H1 (cell line): Measurements from ENCODE around the gene FNDC5. TPM values are rescaled to one million over a fixed set of nuclear protein-coding genes. Genes with fewer than 3 reads are reported as not detected.

Source experiments
- CTCF ChIA-PET: fragments of 300-600 bp; sonication (Branson Sonifier 250); formaldehyde crosslinking; loops from one replicate; lab custom pipeline; 2021; ENCODE audit not compliant: partially characterized antibody; lab: Charles Lee
- POLR2A ChIA-PET: fragments of 300-600 bp; sonication (Branson Sonifier 250); formaldehyde crosslinking; loops from one replicate; lab custom pipeline; 2021; ENCODE audit warnings: inconsistent platforms; ENCODE audit not compliant: partially characterized antibody; lab: Charles Lee
- DNase-seq, 2 experiments: peaks; one replicate each; pipeline versions ENCODE4 v3.0.0 to v3.0.0-alpha.2; 2010 to 2022; ENCODE audit warnings: low spot score in 2 of 2, low read depth in 1 of 2, mixed read lengths in 1 of 2
- FAIRE-seq: peaks from 2 replicates; lab custom pipeline; 2011; peaks lifted over from hg19 to GRCh38; lab: Jason Lieb, UNC
- H2AFZ ChIP-seq: 2 replicates; pipeline ENCODE4 v1.8.1; 2012; ENCODE audit warnings: low read length, inconsistent platforms
- H2AK5ac ChIP-seq: 2 replicates; pipeline ENCODE4 v1.6.1; 2013; ENCODE audit warnings: low read depth, low read length
- H2BK120ac ChIP-seq: replicated peaks from 2 replicates; pipeline ENCODE3; 2013; ENCODE audit warnings: low read depth, low read length, inconsistent platforms
- H2BK12ac ChIP-seq: 2 replicates; pipeline ENCODE4 v1.6.1; 2013; ENCODE audit warnings: low read depth, low read length
- H2BK15ac ChIP-seq: 2 replicates; pipeline ENCODE4 v1.6.1; 2013; ENCODE audit warnings: low read length
- H2BK20ac ChIP-seq: 2 replicates; pipeline ENCODE4 v1.6.1; 2013; ENCODE audit warnings: low read length
- H2BK5ac ChIP-seq: 2 replicates; pipeline ENCODE4 v1.6.1; 2013; ENCODE audit warnings: low read depth, low read length
- H3K14ac ChIP-seq: 2 replicates; pipeline ENCODE4 v1.6.1; 2013; ENCODE audit warnings: inconsistent platforms; ENCODE audit not compliant: insufficient read length
- H3K18ac ChIP-seq: 2 replicates; pipeline ENCODE4 v1.6.1; 2013; ENCODE audit warnings: low read length; ENCODE audit errors: extremely low read depth
- H3K23ac ChIP-seq: 2 replicates; pipeline ENCODE4 v1.6.1; 2013; ENCODE audit warnings: inconsistent platforms; ENCODE audit not compliant: insufficient read length
- H3K23me2 ChIP-seq: 2 replicates; pipeline ENCODE4 v1.6.1; 2013; ENCODE audit warnings: low read depth, low read length
- H3K27ac ChIP-seq: 2 replicates; pipeline ENCODE4 v1.6.1; 2011; ENCODE audit warnings: low read depth, low read length, inconsistent platforms
- H3K27me3 ChIP-seq, 4 experiments: replicated peaks in 1 of 4; 1 replicate in 1 of 4; 2 replicates in 3 of 4; pipeline versions ENCODE4 v1.6.1 to v1.8.1; 2011 to 2013; ENCODE audit warnings: low read length in 3 of 4, mild to moderate bottlenecking in 3 of 4, inconsistent platforms in 2 of 4, mixed read lengths in 2 of 4, moderate library complexity in 1 of 4; ENCODE audit not compliant: control insufficient read depth in 3 of 4, insufficient read depth in 3 of 4; ENCODE audit errors: extremely low read depth in 1 of 4
- H3K36me3 ChIP-seq, 4 experiments: 2 replicates each; pipeline versions ENCODE4 v1.6.1 to v1.8.1; 2011 to 2013; ENCODE audit warnings: mild to moderate bottlenecking in 4 of 4, low read length in 3 of 4, moderate library complexity in 2 of 4, control low read depth in 1 of 4, inconsistent platforms in 1 of 4; ENCODE audit not compliant: insufficient read depth in 4 of 4, control insufficient read depth in 2 of 4
- H3K4ac ChIP-seq: replicated peaks from 2 replicates; pipeline ENCODE3; 2013; ENCODE audit warnings: low read length, low read depth, mixed read lengths, inconsistent platforms; ENCODE audit not compliant: insufficient read length
- H3K4me1 ChIP-seq, 4 experiments: replicated peaks in 1 of 4; 1 replicate in 1 of 4; 2 replicates in 3 of 4; pipeline versions ENCODE4 v1.6.1 to v1.8.1; 2011 to 2013; ENCODE audit warnings: low read length in 3 of 4, inconsistent platforms in 2 of 4, mixed read lengths in 1 of 4; ENCODE audit not compliant: insufficient read depth in 4 of 4, control insufficient read depth in 3 of 4
- H3K4me2 ChIP-seq, 2 experiments: 2 replicates each; pipeline versions ENCODE4 v1.6.1 to v1.8.1; 2011 to 2013; ENCODE audit warnings: low read depth in 2 of 2, low read length in 2 of 2, control low read depth in 1 of 2, inconsistent platforms in 1 of 2, mild to moderate bottlenecking in 1 of 2; ENCODE audit not compliant: insufficient read depth in 1 of 2
- H3K4me3 ChIP-seq, 4 experiments: fragments of 200-600, 300-600 bp in 1 of 4; sonication (generic), shearing (Covaris generic), sonication (Bioruptor Twin) in 1 of 4; 2 replicates each; pipeline versions ENCODE4 v1.5.1 to v1.8.1; 2011 to 2016; ENCODE audit warnings: low read length in 4 of 4, low read depth in 3 of 4, control low read depth in 2 of 4, inconsistent platforms in 2 of 4, mild to moderate bottlenecking in 2 of 4, mixed read lengths in 1 of 4, moderate library complexity in 1 of 4; ENCODE audit not compliant: insufficient read depth in 2 of 4; ENCODE audit errors: extremely low read depth in 1 of 4
- H3K56ac ChIP-seq: replicated peaks from 2 replicates; pipeline ENCODE3; 2013; ENCODE audit warnings: low read depth, mild to moderate bottlenecking, mixed read lengths, low read length, inconsistent platforms; ENCODE audit not compliant: insufficient read length
- H3K79me1 ChIP-seq: 2 replicates; pipeline ENCODE4 v1.6.1; 2013; ENCODE audit warnings: low read depth, low read length, control low read depth
- H3K79me2 ChIP-seq, 2 experiments: 2 replicates each; pipeline versions ENCODE4 v1.6.1 to v1.8.1; 2012 to 2013; ENCODE audit warnings: low read length in 2 of 2, mild to moderate bottlenecking in 2 of 2, inconsistent platforms in 1 of 2; ENCODE audit not compliant: insufficient read depth in 2 of 2, control insufficient read depth in 1 of 2
- H3K9ac ChIP-seq, 4 experiments: replicated peaks in 1 of 4; 1 replicate in 1 of 4; 2 replicates in 3 of 4; pipeline versions ENCODE4 v1.6.1 to v1.8.1; 2011 to 2013; ENCODE audit warnings: low read depth in 3 of 4, low read length in 3 of 4, control low read depth in 2 of 4, mild to moderate bottlenecking in 2 of 4, moderate library complexity in 2 of 4, inconsistent platforms in 1 of 4; ENCODE audit errors: extremely low read depth in 1 of 4
- H3K9me3 ChIP-seq, 2 experiments: 2 replicates each; pipeline versions ENCODE4 v1.6.1 to v1.8.1; 2012 to 2013; ENCODE audit warnings: mild to moderate bottlenecking in 2 of 2, moderate library complexity in 2 of 2, control low read depth in 1 of 2, inconsistent platforms in 1 of 2, low read depth in 1 of 2, low read length in 1 of 2, mixed read lengths in 1 of 2; ENCODE audit not compliant: insufficient read depth in 2 of 2
- H4K20me1 ChIP-seq, 2 experiments: replicated peaks in 1 of 2; 2 replicates each; pipeline versions ENCODE3 to v1.8.1; 2011 to 2013; ENCODE audit warnings: inconsistent platforms in 2 of 2, low read length in 2 of 2, mild to moderate bottlenecking in 1 of 2; ENCODE audit not compliant: insufficient read depth in 2 of 2, control insufficient read depth in 1 of 2
- H4K5ac ChIP-seq: 2 replicates; pipeline ENCODE4 v1.6.1; 2013; ENCODE audit warnings: low read length, low read depth, mixed read lengths, inconsistent platforms; ENCODE audit not compliant: insufficient read length
- H4K8ac ChIP-seq: 2 replicates; pipeline ENCODE4 v1.8.0; 2013; ENCODE audit warnings: mild to moderate bottlenecking, moderate library complexity, low read length, inconsistent platforms; ENCODE audit not compliant: insufficient read depth; ENCODE audit errors: extremely low read depth
- H4K91ac ChIP-seq: replicated peaks from 2 replicates; pipeline ENCODE3; 2013; ENCODE audit warnings: low read length, mixed read lengths, inconsistent platforms; ENCODE audit not compliant: insufficient read length
- ATF2 ChIP-seq: IDR thresholded peaks from 2 replicates; pipeline ENCODE4 v1.6.1; 2012; ENCODE audit warnings: low read length, inconsistent platforms
- CBX5 ChIP-seq: fragments of 300-800, 300-1000 bp; sonication (generic); IDR thresholded peaks from 2 replicates; pipeline ENCODE4 v1.7.1; 2016; ENCODE audit warnings: antibody characterized with exemption, low read length, low read depth
- JUND ChIP-seq: IDR thresholded peaks from 2 replicates; pipeline ENCODE4 v1.6.1; 2011; ENCODE audit warnings: mild to moderate bottlenecking, improper control_type of control experiment, low read length
- PHF8 ChIP-seq: fragments of 200-600 bp; sonication (generic); conservative IDR thresholded peaks from 2 replicates; pipeline ENCODE4 v1.7.1; 2012; ENCODE audit warnings: low read depth, mild to moderate bottlenecking, inconsistent platforms, low read length, moderate library complexity
- SAP30 ChIP-seq: fragments of 300-600 bp; sonication (generic); IDR thresholded peaks from 2 replicates; pipeline ENCODE4 v1.7.1; 2012; ENCODE audit warnings: low read length, moderate library complexity, mild to moderate bottlenecking, inconsistent platforms; ENCODE audit not compliant: insufficient read depth, insufficient replicate concordance
- SIX5 ChIP-seq: IDR thresholded peaks from 2 replicates; pipeline ENCODE4 v1.6.1; 2011; ENCODE audit warnings: mild to moderate bottlenecking, low read depth, low read length
- WGBS, 2 experiments: shearing (Covaris generic) in 1 of 2; methylation state at CpG; one replicate each; pipeline versions ENCODE4 v1.1.6 to v1.1.7; 2013 to 2015; ENCODE audit warnings: low lambda C conversion rate in 2 of 2, mixed read lengths in 2 of 2, inconsistent platforms in 1 of 2, low coverage in 1 of 2, missing lambda C conversion rate in 1 of 2; ENCODE audit not compliant: insufficient replicate concordance in 2 of 2, insufficient coverage in 1 of 2, insufficient read length in 1 of 2; ENCODE audit errors: extremely low coverage in 1 of 2, missing lambda C conversion rate in 1 of 2; 5-methylcytosine and 5-hydroxymethylcytosine counted together
- polyA plus RNA-seq, 7 experiments: library from polyadenylated mRNA; depleted of rRNA in 3 of 7; stranded (reverse) in 5 of 7; unstranded in 2 of 7; fragments of >200 nt in 5 of 7; fragments of 200-250 nt in 2 of 7; gene quantifications; 1 replicate in 5 of 7; 2 replicates in 1 of 7; 4 replicates in 1 of 7; pipeline versions ENCODE4 v1.2.1 to v1.2.3, GENCODE V29; 2011 to 2013; ENCODE audit warnings: missing spikeins in 2 of 7, mixed read lengths in 2 of 7
- total RNA-seq: library from RNA; stranded (reverse); fragmentation: NEBNext Ultra II Directional; extraction: Animal tissue kit (Norgen Biotek cat#: 25700); gene quantifications from 2 replicates; pipeline ENCODE4 v1.2.1, GENCODE V29; 2021
- TF ChIP-seq, protein P1 (sequence below), 3 experiments: IDR thresholded peaks; 1 replicate in 2 of 3; 2 replicates in 1 of 3; pipeline versions ENCODE4 v1.5.1 to v1.6.1; 2011; ENCODE audit warnings: low read length in 3 of 3, mild to moderate bottlenecking in 3 of 3, inconsistent platforms in 2 of 3, low read depth in 1 of 3, moderate library complexity in 1 of 3; ENCODE audit not compliant: insufficient read depth in 1 of 3; ENCODE audit errors: control extremely low read depth in 1 of 3

Gene FNDC5
- total and polyA plus RNA-seq, 2 of the 8 experiments (the other 6 are each of a cell fraction or from before 2014, with no cell fraction given): 1.8 to 2.0 TPM

- H3K9ac ChIP-seq: no peak overlapping the region
- H2AK5ac ChIP-seq: no peak overlapping the region
- no peak overlapping the region for H3K56ac ChIP-seq
- ChIA-PET POLR2A (interaction anchor here (0.6 to 1.7 kb wide), 7 partner anchors 11 to 216 kb away, joined by 3 to 6 read pairs (median 3); no protein-coding TSS in a partner anchor), CTCF (interaction anchor here (0.6 to 1.9 kb wide), 5 partner anchors 10 to 442 kb away, joined by 3 to 8 read pairs (median 6); no protein-coding TSS in a partner anchor)
- no peak overlapping the region for H3K27ac ChIP-seq
- no peaks in the 10 kb centered on the region for H3K79me1 ChIP-seq
- H2BK5ac ChIP-seq: no peak overlapping the region
- H2BK120ac ChIP-seq: no peak overlapping the region
- H4K20me1 ChIP-seq: peaks cover 0 to 2% of the 10 kb centered on the region in 2 experiments
- H4K8ac ChIP-seq: no peak overlapping the region
- no peaks in the 10 kb centered on the region for H3K4me1 ChIP-seq
- no peak overlapping the region for H2BK12ac ChIP-seq
- no peak for FAIRE-seq
- H3K4ac ChIP-seq: no peak overlapping the region
- H3K14ac ChIP-seq: no peak overlapping the region
- no peak overlapping the region for H2BK20ac ChIP-seq
- H3K18ac ChIP-seq: no peak overlapping the region
- H4K5ac ChIP-seq: no peak overlapping the region
- WGBS, 2 experiments: 93% methylated on average over 3 of the region's 3 CpGs; no CpG with 5 or more reads in 1 of the 2 experiments
- H3K23me2 ChIP-seq: no peaks in the 10 kb centered on the region
- no peak overlapping the region for H4K91ac ChIP-seq
- H3K79me2 ChIP-seq: no peaks in the 10 kb centered on the region
- H3K23ac ChIP-seq: no peak overlapping the region
- H3K9me3 ChIP-seq: no peaks in the 10 kb centered on the region
- peaks cover 0 to 18% (median under 1%) of the 10 kb centered on the region in 4 experiments; a peak in 3 of 8 replicates for H3K36me3 ChIP-seq
- H2BK15ac ChIP-seq: no peak overlapping the region
- H3K4me2 ChIP-seq: no peak overlapping the region
- DNase-seq: no peak
- H2AFZ ChIP-seq: no peak overlapping the region
- no peak overlapping the region for H3K4me3 ChIP-seq
- H3K27me3 ChIP-seq: no peaks in the 10 kb centered on the region
- TF ChIP-seq SIX5 (no peak), SAP30 (no peak), CBX5 (no peak), ATF2 (no peak), JUND (no peak), PHF8 (no peak)
- TF ChIP-seq, protein P1, sequence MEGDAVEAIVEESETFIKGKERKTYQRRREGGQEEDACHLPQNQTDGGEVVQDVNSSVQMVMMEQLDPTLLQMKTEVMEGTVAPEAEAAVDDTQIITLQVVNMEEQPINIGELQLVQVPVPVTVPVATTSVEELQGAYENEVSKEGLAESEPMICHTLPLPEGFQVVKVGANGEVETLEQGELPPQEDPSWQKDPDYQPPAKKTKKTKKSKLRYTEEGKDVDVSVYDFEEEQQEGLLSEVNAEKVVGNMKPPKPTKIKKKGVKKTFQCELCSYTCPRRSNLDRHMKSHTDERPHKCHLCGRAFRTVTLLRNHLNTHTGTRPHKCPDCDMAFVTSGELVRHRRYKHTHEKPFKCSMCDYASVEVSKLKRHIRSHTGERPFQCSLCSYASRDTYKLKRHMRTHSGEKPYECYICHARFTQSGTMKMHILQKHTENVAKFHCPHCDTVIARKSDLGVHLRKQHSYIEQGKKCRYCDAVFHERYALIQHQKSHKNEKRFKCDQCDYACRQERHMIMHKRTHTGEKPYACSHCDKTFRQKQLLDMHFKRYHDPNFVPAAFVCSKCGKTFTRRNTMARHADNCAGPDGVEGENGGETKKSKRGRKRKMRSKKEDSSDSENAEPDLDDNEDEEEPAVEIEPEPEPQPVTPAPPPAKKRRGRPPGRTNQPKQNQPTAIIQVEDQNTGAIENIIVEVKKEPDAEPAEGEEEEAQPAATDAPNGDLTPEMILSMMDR (IDR thresholded peaks at IDR 0.05; ENCODE audit: control extremely low read depth in 1 of 3, insufficient read depth in 1 of 3, low read depth in 1 of 3, low read length in 3 of 3): no peak
These were observed 8.6 kb downstream of the FNDC5 start for GRCh38 chr1:32861904-32862695.
